LoVo (cell line): Measurements from ENCODE around the gene POC1A.
"Not testable (repeated sequence)": the region's sequence is repeated elsewhere in the genome, so short reads cannot be mapped to it uniquely, and the experiment has no call there.

ENCODE experiments used
- DNase-seq: peaks from one replicate; pipeline ENCODE4 v3.0.0-alpha.2; 2016; ENCODE audit warnings: low spot score

POC1A gene

GRCh38 chr3:52183786-52184445 lies 29.7 kb upstream of the POC1A start:
- DNase-seq = no peak

GRCh38 chr3:52182691-52183090 lies 28.5 kb upstream of the POC1A start:
- no peak for DNase-seq

- DNase-seq = no peak
Observed at GRCh38 chr3:52182196-52182595, 28.0 kb upstream of the POC1A start.

- DNase-seq = no peak
Observed at GRCh38 chr3:52181543-52181942, 27.3 kb upstream of the POC1A start.

- DNase-seq = no peak
Observed at GRCh38 chr3:52178537-52178936, 24.3 kb upstream of the POC1A start.

GRCh38 chr3:52178126-52178525 lies 23.9 kb upstream of the POC1A start:
- not testable (repeated sequence) for DNase-seq

- no peak for DNase-seq
Observed at GRCh38 chr3:52177701-52178042, 23.4 kb upstream of the POC1A start.

GRCh38 chr3:52176951-52177700 lies 22.9 kb upstream of the POC1A start:
- DNase-seq = no peak

GRCh38 chr3:52176180-52176752 lies 22.0 kb upstream of the POC1A start:
- no peak for DNase-seq

- no peak for DNase-seq
Observed at GRCh38 chr3:52175416-52176179, 21.4 kb upstream of the POC1A start.

- DNase-seq = no peak
Observed at GRCh38 chr3:52174896-52175295, 20.7 kb upstream of the POC1A start.

GRCh38 chr3:52173101-52173500 lies 18.9 kb upstream of the POC1A start:
- no peak for DNase-seq

GRCh38 chr3:52172262-52172757 lies 18.1 kb upstream of the POC1A start:
- DNase-seq = no peak

GRCh38 chr3:52171514-52172261 lies 17.5 kb upstream of the POC1A start:
- peak; percentile 64 for DNase-seq

GRCh38 chr3:52170217-52170616 lies 16.0 kb upstream of the POC1A start:
- not testable (repeated sequence) for DNase-seq

- no peak for DNase-seq
Observed at GRCh38 chr3:52167240-52167639, 13.0 kb upstream of the POC1A start.

- no peak for DNase-seq
Observed at GRCh38 chr3:52162250-52162872, 8.1 kb upstream of the POC1A start.

- no peak for DNase-seq
Observed at GRCh38 chr3:52159503-52159902, 5.3 kb upstream of the POC1A start.

- no peak for DNase-seq
Observed at GRCh38 chr3:52155912-52156311, 1.7 kb upstream of the POC1A start.

- DNase-seq = peak; percentile 26
Observed at GRCh38 chr3:52153389-52154096, 680 bp downstream of the POC1A start.

- not testable (repeated sequence) for DNase-seq
Observed at GRCh38 chr3:52151991-52152390, 2.2 kb downstream of the POC1A start.
